GM18520 (cell line): ENCODE results near the gene GRID2IP.
"Not testable (repeated sequence)": the region's sequence is repeated elsewhere in the genome, so short reads cannot be mapped to it uniquely, and the experiment has no call there.

Experiments used
- ATAC-seq: cut with Tn5 transposase; IDR thresholded peaks from one replicate; pipeline ENCODE4 v1.9.1; 2021; ENCODE audit not compliant: unreplicated experiment

The GRID2IP gene

GRCh38 chr7:6453734-6454133, 97.5 kb downstream of the GRID2IP start:
- no peak for ATAC-seq

- no peak for ATAC-seq
These were observed 100.0 kb downstream of the GRID2IP start for GRCh38 chr7:6451224-6451705.

- ATAC-seq = not testable (repeated sequence)
These were observed 100.7 kb downstream of the GRID2IP start for GRCh38 chr7:6450591-6450990.

- ATAC-seq = not testable (repeated sequence)
These were observed 101.4 kb downstream of the GRID2IP start for GRCh38 chr7:6449884-6450283.

- no peak for ATAC-seq
These were observed 102.2 kb downstream of the GRID2IP start for GRCh38 chr7:6448943-6449543.

- ATAC-seq = peak; percentile 78
These were observed 103.6 kb downstream of the GRID2IP start, which contains the start of gene DAGLB for GRCh38 chr7:6447581-6448199. Gene DAGLB, minus strand, starts transcription at chr7:6447954. Its CDS starts 112 bp downstream, at chr7:6447842.
